Measurements from ENCODE around the gene NTM.

NTM gene

GRCh38 chr11:131771471-131771870 is 401.1 kb downstream of the NTM start:
- no peaks in the 10 kb centered on the region for H3K79me2 ChIP-seq (ENCODE audit: control insufficient read depth, insufficient read depth, low read length)
- H2AK5ac ChIP-seq (ENCODE audit: low read length) = no peak overlapping the region
- WGBS (ENCODE audit: extremely low coverage, insufficient coverage, low lambda C conversion rate) = no CpG with 5 or more reads among the region's 1 CpG
- no peak overlapping the region for H2BK120ac ChIP-seq (ENCODE audit: low read depth, low read length)
- H3K23ac ChIP-seq (ENCODE audit: low read length) = no peak overlapping the region
- no peak overlapping the region for H3K56ac ChIP-seq (ENCODE audit: low read length)
- H4K5ac ChIP-seq (ENCODE audit: low read length) = no peak overlapping the region
- peaks cover 2% of the 10 kb centered on the region for H3K4me1 ChIP-seq (ENCODE audit: control insufficient read depth, low read depth, low read length)
- H2BK15ac ChIP-seq (replicated peaks; ENCODE audit: low read depth) = no peak overlapping the region
- H3K27ac ChIP-seq (ENCODE audit: low read depth, low read length) = no peak overlapping the region
- H3K4ac ChIP-seq (ENCODE audit: low read depth, low read length) = no peak overlapping the region
- H3K4me2 ChIP-seq (ENCODE audit: low read length) = no peak overlapping the region
- no peak overlapping the region for H3K9ac ChIP-seq (ENCODE audit: low read length)
- no peak for DNase-seq
- no peak overlapping the region for H4K8ac ChIP-seq (ENCODE audit: low read depth, low read length)
- no peaks in the 10 kb centered on the region for H3K79me1 ChIP-seq (ENCODE audit: low read length)
- H3K27me3 ChIP-seq (ENCODE audit: insufficient read depth, low read length, poor library complexity) = no peaks in the 10 kb centered on the region
- H3K36me3 ChIP-seq (ENCODE audit: control insufficient read depth, insufficient read depth, low read length) = no peaks in the 10 kb centered on the region
- H2BK5ac ChIP-seq (ENCODE audit: low read length) = no peak overlapping the region
- no peak overlapping the region for H3K18ac ChIP-seq (ENCODE audit: low read length)
- H3K4me3 ChIP-seq (ENCODE audit: low read length) = no peak overlapping the region

- Histone ChIP-seq H3K4me2 (ENCODE audit: low read length) (no peak overlapping the region), H3K79me1 (ENCODE audit: low read length) (no peaks in the 10 kb centered on the region), H2BK15ac (replicated peaks; ENCODE audit: low read depth) (no peak overlapping the region), H4K8ac (ENCODE audit: low read depth, low read length) (no peak overlapping the region), H3K4me3 (ENCODE audit: low read length) (no peak overlapping the region), H3K23ac (ENCODE audit: low read length) (no peak overlapping the region), H2BK5ac (ENCODE audit: low read length) (no peak overlapping the region), H3K18ac (ENCODE audit: low read length) (no peak overlapping the region), H4K5ac (ENCODE audit: low read length) (no peak overlapping the region), H2AK5ac (ENCODE audit: low read length) (no peak overlapping the region), H3K36me3 (ENCODE audit: control insufficient read depth, insufficient read depth, low read length) (no peaks in the 10 kb centered on the region), H3K4ac (ENCODE audit: low read depth, low read length) (no peak overlapping the region), H3K4me1 (ENCODE audit: control insufficient read depth, low read depth, low read length) (peaks cover 2% of the 10 kb centered on the region), H3K79me2 (ENCODE audit: control insufficient read depth, insufficient read depth, low read length) (no peaks in the 10 kb centered on the region), H3K9ac (ENCODE audit: low read length) (no peak overlapping the region), H3K56ac (ENCODE audit: low read length) (no peak overlapping the region), H3K27me3 (ENCODE audit: insufficient read depth, low read length, poor library complexity) (no peaks in the 10 kb centered on the region), H2BK120ac (ENCODE audit: low read depth, low read length) (no peak overlapping the region), H3K27ac (ENCODE audit: low read depth, low read length) (no peak overlapping the region)
- WGBS (ENCODE audit: extremely low coverage, insufficient coverage, low lambda C conversion rate) = no CpG with 5 or more reads among the region's 6 CpGs
- no peak for DNase-seq
Measured at GRCh38 chr11:131773626-131774025, 403.2 kb downstream of the NTM start.

GRCh38 chr11:131776211-131776610 is 405.8 kb downstream of the NTM start:
- no peak overlapping the region for H2BK120ac ChIP-seq (ENCODE audit: low read depth, low read length)
- H3K27me3 ChIP-seq (ENCODE audit: insufficient read depth, low read length, poor library complexity) = no peaks in the 10 kb centered on the region
- no peak overlapping the region for H2AK5ac ChIP-seq (ENCODE audit: low read length)
- DNase-seq = no peak
- no peak overlapping the region for H3K9ac ChIP-seq (ENCODE audit: low read length)
- no peaks in the 10 kb centered on the region for H3K79me1 ChIP-seq (ENCODE audit: low read length)
- no peak overlapping the region for H4K5ac ChIP-seq (ENCODE audit: low read length)
- H3K4ac ChIP-seq (ENCODE audit: low read depth, low read length) = no peak overlapping the region
- no peak overlapping the region for H3K18ac ChIP-seq (ENCODE audit: low read length)
- no peak overlapping the region for H3K4me2 ChIP-seq (ENCODE audit: low read length)
- H3K27ac ChIP-seq (ENCODE audit: low read depth, low read length) = no peak overlapping the region
- no peak overlapping the region for H3K56ac ChIP-seq (ENCODE audit: low read length)
- no CpG with 5 or more reads among the region's 3 CpGs for WGBS (ENCODE audit: extremely low coverage, insufficient coverage, low lambda C conversion rate)
- H2BK15ac ChIP-seq (replicated peaks; ENCODE audit: low read depth) = no peak overlapping the region
- no peaks in the 10 kb centered on the region for H3K79me2 ChIP-seq (ENCODE audit: control insufficient read depth, insufficient read depth, low read length)
- H2BK5ac ChIP-seq (ENCODE audit: low read length) = no peak overlapping the region
- no peaks in the 10 kb centered on the region for H3K36me3 ChIP-seq (ENCODE audit: control insufficient read depth, insufficient read depth, low read length)
- H3K4me1 ChIP-seq (ENCODE audit: control insufficient read depth, low read depth, low read length) = no peaks in the 10 kb centered on the region
- no peak overlapping the region for H3K4me3 ChIP-seq (ENCODE audit: low read length)
- no peak overlapping the region for H4K8ac ChIP-seq (ENCODE audit: low read depth, low read length)
- no peak overlapping the region for H3K23ac ChIP-seq (ENCODE audit: low read length)

GRCh38 chr11:131785801-131786200 is 415.4 kb downstream of the NTM start:
- Histone ChIP-seq H3K4me3 (ENCODE audit: low read length) (no peak overlapping the region), H4K5ac (ENCODE audit: low read length) (no peak overlapping the region), H3K79me2 (ENCODE audit: control insufficient read depth, insufficient read depth, low read length) (no peaks in the 10 kb centered on the region), H2BK120ac (ENCODE audit: low read depth, low read length) (no peak overlapping the region), H3K36me3 (ENCODE audit: control insufficient read depth, insufficient read depth, low read length) (no peaks in the 10 kb centered on the region), H2BK5ac (ENCODE audit: low read length) (no peak overlapping the region), H3K4me1 (ENCODE audit: control insufficient read depth, low read depth, low read length) (no peaks in the 10 kb centered on the region), H3K23ac (ENCODE audit: low read length) (no peak overlapping the region), H3K79me1 (ENCODE audit: low read length) (no peaks in the 10 kb centered on the region), H3K27me3 (ENCODE audit: insufficient read depth, low read length, poor library complexity) (no peaks in the 10 kb centered on the region), H3K56ac (ENCODE audit: low read length) (no peak overlapping the region), H3K4ac (ENCODE audit: low read depth, low read length) (no peak overlapping the region), H3K9ac (ENCODE audit: low read length) (no peak overlapping the region), H3K27ac (ENCODE audit: low read depth, low read length) (no peak overlapping the region), H3K18ac (ENCODE audit: low read length) (no peak overlapping the region), H2AK5ac (ENCODE audit: low read length) (no peak overlapping the region), H3K4me2 (ENCODE audit: low read length) (no peak overlapping the region), H2BK15ac (replicated peaks; ENCODE audit: low read depth) (no peak overlapping the region), H4K8ac (ENCODE audit: low read depth, low read length) (no peak overlapping the region)
- no peak for DNase-seq
- WGBS (ENCODE audit: extremely low coverage, insufficient coverage, low lambda C conversion rate) = no CpG with 5 or more reads among the region's 7 CpGs

- Histone ChIP-seq H3K4ac (ENCODE audit: low read depth, low read length) (no peak overlapping the region), H3K4me3 (ENCODE audit: low read length) (no peak overlapping the region), H3K4me1 (ENCODE audit: control insufficient read depth, low read depth, low read length) (no peaks in the 10 kb centered on the region), H2BK5ac (ENCODE audit: low read length) (no peak overlapping the region), H3K23ac (ENCODE audit: low read length) (no peak overlapping the region), H3K18ac (ENCODE audit: low read length) (no peak overlapping the region), H2BK15ac (replicated peaks; ENCODE audit: low read depth) (no peak overlapping the region), H3K9ac (ENCODE audit: low read length) (no peak overlapping the region), H3K79me2 (ENCODE audit: control insufficient read depth, insufficient read depth, low read length) (no peaks in the 10 kb centered on the region), H3K36me3 (ENCODE audit: control insufficient read depth, insufficient read depth, low read length) (no peaks in the 10 kb centered on the region), H4K5ac (ENCODE audit: low read length) (no peak overlapping the region), H3K27ac (ENCODE audit: low read depth, low read length) (no peak overlapping the region), H2AK5ac (ENCODE audit: low read length) (no peak overlapping the region), H3K27me3 (ENCODE audit: insufficient read depth, low read length, poor library complexity) (no peaks in the 10 kb centered on the region), H3K79me1 (ENCODE audit: low read length) (no peaks in the 10 kb centered on the region), H4K8ac (ENCODE audit: low read depth, low read length) (no peak overlapping the region), H2BK120ac (ENCODE audit: low read depth, low read length) (no peak overlapping the region), H3K4me2 (ENCODE audit: low read length) (no peak overlapping the region), H3K56ac (ENCODE audit: low read length) (no peak overlapping the region)
- no peak for DNase-seq
- WGBS (ENCODE audit: extremely low coverage, insufficient coverage, low lambda C conversion rate) = no CpG with 5 or more reads among the region's 3 CpGs
Measured at GRCh38 chr11:131787119-131787518, 416.7 kb downstream of the NTM start.

GRCh38 chr11:131790586-131790985 is 420.2 kb downstream of the NTM start:
- no CpG with 5 or more reads among the region's 1 CpG for WGBS (ENCODE audit: extremely low coverage, insufficient coverage, low lambda C conversion rate)
- H2BK5ac ChIP-seq (ENCODE audit: low read length) = no peak overlapping the region
- H3K56ac ChIP-seq (ENCODE audit: low read length) = no peak overlapping the region
- no peak overlapping the region for H3K23ac ChIP-seq (ENCODE audit: low read length)
- DNase-seq = no peak
- no peak overlapping the region for H3K27ac ChIP-seq (ENCODE audit: low read depth, low read length)
- H3K79me1 ChIP-seq (ENCODE audit: low read length) = no peaks in the 10 kb centered on the region
- no peak overlapping the region for H3K4me2 ChIP-seq (ENCODE audit: low read length)
- H3K18ac ChIP-seq (ENCODE audit: low read length) = no peak overlapping the region
- no peaks in the 10 kb centered on the region for H3K27me3 ChIP-seq (ENCODE audit: insufficient read depth, low read length, poor library complexity)
- no peak overlapping the region for H3K4ac ChIP-seq (ENCODE audit: low read depth, low read length)
- no peaks in the 10 kb centered on the region for H3K4me1 ChIP-seq (ENCODE audit: control insufficient read depth, low read depth, low read length)
- H2BK120ac ChIP-seq (ENCODE audit: low read depth, low read length) = no peak overlapping the region
- no peak overlapping the region for H3K9ac ChIP-seq (ENCODE audit: low read length)
- H3K79me2 ChIP-seq (ENCODE audit: control insufficient read depth, insufficient read depth, low read length) = no peaks in the 10 kb centered on the region
- no peak overlapping the region for H2AK5ac ChIP-seq (ENCODE audit: low read length)
- H3K36me3 ChIP-seq (ENCODE audit: control insufficient read depth, insufficient read depth, low read length) = no peaks in the 10 kb centered on the region
- H4K5ac ChIP-seq (ENCODE audit: low read length) = no peak overlapping the region
- H4K8ac ChIP-seq (ENCODE audit: low read depth, low read length) = no peak overlapping the region
- H3K4me3 ChIP-seq (ENCODE audit: low read length) = no peak overlapping the region
- H2BK15ac ChIP-seq (replicated peaks; ENCODE audit: low read depth) = no peak overlapping the region

Data from mesendoderm (in vitro differentiated cells).